Measurements from ENCODE around the gene TTC39C. TPM values are rescaled to one million over a fixed set of nuclear protein-coding genes. Genes with fewer than 3 reads are reported as not detected.

The TTC39C gene
- total and polyA plus RNA-seq, 5 experiments from 2014 or later = 36.5 to 83.3 (median 60.6) TPM

- H3K4me1 Mint-ChIP-seq = peaks cover 14 to 45% (median 33%) of the 10 kb centered on the region in 4 donors
- ATAC-seq = no peak
- H3K9me3 Mint-ChIP-seq = peaks cover 0 to 18% (median 3%) of the 10 kb centered on the region in 9 donors
- no peak for DNase-seq
- POLR2A ChIA-PET = interaction anchor here (0.6 to 2.7 kb wide), 4 partner anchors 10 to 133 kb away, joined by 3 to 9 read pairs (median 5); no protein-coding TSS in a partner anchor
- H3K27me3 Mint-ChIP-seq = no peaks in the 10 kb centered on the region
- peak overlapping the region in 1 of 10 donors; percentile 14 for H3K4me3 Mint-ChIP-seq
- H3K36me3 Mint-ChIP-seq = peaks cover 0 to 7% (median 4%) of the 10 kb centered on the region in 3 donors
- H3K27ac Mint-ChIP-seq = peak overlapping the region in 2 of 10 donors; percentile 5 to 66
Measured at GRCh38 chr18:23977103-23977502, 37.5 kb upstream of the TTC39C start.

DNA sequence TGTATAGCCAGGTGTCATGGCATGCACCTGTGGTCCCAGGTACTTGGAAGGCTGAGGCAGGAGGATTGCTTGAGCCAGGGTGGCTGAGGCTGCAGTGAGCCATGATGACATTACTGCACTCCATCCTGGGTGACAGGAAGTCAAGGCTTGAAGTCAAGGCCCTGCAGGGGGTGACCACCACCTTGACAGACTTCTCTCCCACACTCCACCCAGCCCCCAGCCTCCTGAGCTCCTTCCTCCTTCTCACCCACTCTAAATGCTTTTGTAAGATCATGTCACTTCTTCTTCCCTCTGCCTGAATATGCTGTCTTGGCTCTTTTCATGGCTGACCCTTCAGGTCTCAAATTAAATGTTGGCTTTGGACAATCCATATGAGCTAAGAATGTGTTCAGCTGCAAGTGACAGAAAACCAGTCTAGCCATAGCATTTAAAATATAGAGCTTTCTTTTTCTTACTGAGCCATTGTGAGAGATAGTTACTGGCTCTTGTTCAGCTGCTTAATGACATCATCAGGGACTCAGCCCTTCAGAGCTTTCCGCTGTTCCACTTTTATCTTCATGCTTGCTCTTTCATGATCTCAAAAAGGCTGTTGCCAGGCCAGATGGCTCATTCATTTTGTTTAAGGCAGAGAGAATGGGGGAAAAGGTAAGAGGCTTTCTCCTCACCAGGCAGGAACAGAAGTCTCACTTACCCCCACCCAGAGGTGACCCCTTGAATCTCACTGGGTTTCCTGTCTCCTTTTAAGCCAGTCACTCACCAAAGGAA, 36.7 kb upstream of the TTC39C start:
- DNase-seq (peak in 7 of 10 donors; percentile 25 to 69 (median 32)), ATAC-seq (peak; percentile 97 to 98)
- peaks cover 0 to 7% (median 4%) of the 10 kb centered on the region in 3 donors for H3K36me3 Mint-ChIP-seq
- POLR2A ChIA-PET = interaction anchor here (0.6 to 2.7 kb wide), 5 partner anchors 11 to 133 kb away, joined by 3 to 9 read pairs (median 4); no protein-coding TSS in a partner anchor
- peaks cover 15 to 37% (median 28%) of the 10 kb centered on the region in 4 donors for H3K4me1 Mint-ChIP-seq
- no peaks in the 10 kb centered on the region for H3K27me3 Mint-ChIP-seq
- H3K27ac Mint-ChIP-seq = peak overlapping the region; percentile 37 to 87 (median 78)
- peaks cover 0 to 18% (median 3%) of the 10 kb centered on the region in 9 donors for H3K9me3 Mint-ChIP-seq
- peak overlapping the region in 7 of 10 donors; percentile 9 to 61 (median 38) for H3K4me3 Mint-ChIP-seq

DNA sequence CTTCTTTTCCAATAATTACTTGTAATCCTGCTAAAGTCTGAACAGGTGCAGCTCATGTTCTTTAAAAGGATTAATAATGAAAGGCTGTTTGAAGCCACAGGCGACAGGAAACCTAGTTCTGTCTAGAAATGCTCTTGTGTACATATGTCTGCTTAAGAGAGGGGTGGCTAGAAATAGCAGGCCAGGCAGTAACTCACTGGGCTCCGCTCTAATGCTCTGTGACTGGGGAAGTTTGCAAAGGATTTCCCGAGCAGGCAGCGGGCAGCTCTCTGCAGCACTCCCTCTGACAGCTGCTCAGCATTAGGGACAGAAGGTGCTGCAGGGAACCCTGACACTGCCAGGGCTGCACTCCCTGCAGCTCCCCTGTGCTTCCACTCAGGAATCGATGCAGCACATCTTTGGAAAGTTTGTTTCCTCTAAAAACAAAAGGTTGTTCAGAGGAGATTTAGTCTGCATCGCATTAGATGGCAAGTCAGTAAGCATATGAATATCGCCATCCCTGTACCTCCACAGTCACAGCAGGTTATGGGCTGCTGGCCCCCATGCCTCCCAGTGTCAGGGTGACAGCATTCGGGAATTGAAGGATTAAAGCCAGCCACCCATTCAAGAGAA, 33.1 kb upstream of the TTC39C start:
- peak overlapping the region in 5 of 10 donors; percentile 3 to 31 (median 15) for H3K27ac Mint-ChIP-seq
- H3K4me3 Mint-ChIP-seq = no peak overlapping the region
- no peaks in the 10 kb centered on the region for H3K27me3 Mint-ChIP-seq
- DNase-seq = no peak
- peaks cover 13 to 34% (median 28%) of the 10 kb centered on the region in 4 donors for H3K4me1 Mint-ChIP-seq
- peaks cover 0 to 15% (median 3%) of the 10 kb centered on the region in 9 donors for H3K9me3 Mint-ChIP-seq
- POLR2A ChIA-PET = interaction anchor here (1.1 kb wide), 1 partner anchor 10 kb away, joined by 4 read pairs; no protein-coding TSS in a partner anchor
- peaks cover 0 to 6% (median 4%) of the 10 kb centered on the region in 3 donors for H3K36me3 Mint-ChIP-seq
- ATAC-seq = no peak

GRCh38 chr18:23982155-23983079, 32.1 kb upstream of the TTC39C start:
- H3K36me3 Mint-ChIP-seq = no peaks in the 10 kb centered on the region
- H3K4me3 Mint-ChIP-seq = no peak overlapping the region
- POLR2A ChIA-PET = no interaction called here
- peaks cover 16 to 33% (median 24%) of the 10 kb centered on the region in 4 donors for H3K4me1 Mint-ChIP-seq
- H3K27me3 Mint-ChIP-seq = no peaks in the 10 kb centered on the region
- peaks cover 0 to 6% (median 0%) of the 10 kb centered on the region in 9 donors for H3K9me3 Mint-ChIP-seq
- no peak for ATAC-seq
- peak overlapping the region in 4 of 10 donors; percentile 9 to 65 (median 24) for H3K27ac Mint-ChIP-seq
- no peak for DNase-seq

- Mint-ChIP-seq H3K9me3 (peaks cover 0 to 2% (median 0%) of the 10 kb centered on the region in 9 donors), H3K4me3 (no peak overlapping the region), H3K27me3 (no peaks in the 10 kb centered on the region), H3K4me1 (peaks cover 14 to 30% (median 23%) of the 10 kb centered on the region in 4 donors), H3K36me3 (no peaks in the 10 kb centered on the region), H3K27ac (peak overlapping the region in 2 of 10 donors; percentile 30 to 65)
- no peak for ATAC-seq
- no peak for DNase-seq
- POLR2A ChIA-PET = no interaction called here
Measured at GRCh38 chr18:23983112-23983511, 31.4 kb upstream of the TTC39C start.

DNA sequence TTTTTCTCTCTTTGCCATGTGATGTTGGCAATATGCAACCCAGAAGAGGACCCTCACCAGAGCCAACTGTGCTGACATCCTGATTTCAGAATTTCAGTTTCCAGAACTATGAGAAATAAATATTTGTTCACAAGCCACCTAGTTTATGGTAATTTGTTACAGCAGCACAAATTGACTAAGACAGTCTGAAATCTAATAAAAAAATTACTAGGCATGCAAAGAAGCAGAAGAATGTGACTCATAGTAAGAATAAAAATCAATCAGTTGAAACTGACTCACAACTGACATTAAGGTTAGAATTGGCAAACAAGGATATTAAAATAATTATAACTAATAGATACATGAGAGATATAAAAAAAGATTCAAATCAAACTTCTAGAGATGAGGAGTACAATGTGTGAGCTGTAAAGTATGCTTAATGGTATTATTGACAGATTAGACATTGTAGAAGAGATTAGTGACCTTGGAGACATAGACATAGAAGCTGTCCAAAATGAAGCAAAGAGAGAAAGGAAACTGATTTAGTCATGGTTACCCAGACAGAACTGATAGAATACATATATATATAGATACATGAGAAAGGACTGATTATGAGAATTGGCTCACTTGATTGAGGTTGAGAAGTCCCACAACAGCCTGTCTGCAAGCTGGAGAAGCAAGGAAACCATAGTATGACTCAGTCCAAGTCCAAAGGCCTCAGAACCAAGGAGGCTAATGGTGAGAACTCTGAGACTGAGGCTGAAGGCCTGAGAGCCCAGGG, 27.8 kb upstream of the TTC39C start:
- Mint-ChIP-seq H3K9me3 (peaks cover 0 to 2% (median 0%) of the 10 kb centered on the region in 9 donors), H3K27ac (peak overlapping the region in 2 of 10 donors; percentile 19 to 44), H3K4me1 (peaks cover 16 to 38% (median 27%) of the 10 kb centered on the region in 4 donors), H3K27me3 (no peaks in the 10 kb centered on the region), H3K4me3 (no peak overlapping the region), H3K36me3 (no peaks in the 10 kb centered on the region)
- DNase-seq (no peak), ATAC-seq (no peak)
- POLR2A ChIA-PET = interaction anchor here (1.3 kb wide), 1 partner anchor 20 kb away, joined by 3 read pairs; no protein-coding TSS in a partner anchor

- H3K27ac Mint-ChIP-seq = peak overlapping the region in 9 of 10 donors; percentile 76 to 94 (median 86)
- POLR2A ChIA-PET = interaction anchor here (0.8 to 4.1 kb wide), 5 partner anchors 10 to 24 kb away, joined by 3 to 19 read pairs (median 5); partner anchors contain the start of gene TTC39C
Measured at GRCh38 chr18:23990474-23991410, 23.8 kb upstream of the TTC39C start.

GRCh38 chr18:23992089-23992940, 22.2 kb upstream of the TTC39C start:
- DNase-seq (peak; percentile 27 to 86 (median 60)), ATAC-seq (peak; percentile 94 to 98)
- peaks cover 0 to 2% (median 0%) of the 10 kb centered on the region in 9 donors for H3K9me3 Mint-ChIP-seq
- H3K4me3 Mint-ChIP-seq = peak overlapping the region; percentile 49 to 82 (median 63)
- POLR2A ChIA-PET = interaction anchor here (0.7 to 4.1 kb wide), 7 partner anchors 12 to 72 kb away, joined by 3 to 19 read pairs (median 6); partner anchors contain the start of gene TTC39C
- no peaks in the 10 kb centered on the region for H3K27me3 Mint-ChIP-seq
- H3K36me3 Mint-ChIP-seq = no peaks in the 10 kb centered on the region
- H3K27ac Mint-ChIP-seq = peak overlapping the region; percentile 77 to 98 (median 96)
- H3K4me1 Mint-ChIP-seq = peaks cover 9 to 57% (median 54%) of the 10 kb centered on the region in 4 donors

More at GRCh38 chr18:23990474-23991410, 23.8 kb upstream of the TTC39C start:
- DNase-seq = no peak
- ATAC-seq = no peak
- Mint-ChIP-seq H3K27me3 (no peaks in the 10 kb centered on the region), H3K4me3 (no peak overlapping the region), H3K36me3 (no peaks in the 10 kb centered on the region), H3K4me1 (peaks cover 12 to 62% (median 51%) of the 10 kb centered on the region in 4 donors), H3K9me3 (peaks cover 0 to 2% (median 0%) of the 10 kb centered on the region in 9 donors)

- Mint-ChIP-seq H3K36me3 (no peaks in the 10 kb centered on the region), H3K27me3 (no peaks in the 10 kb centered on the region), H3K4me3 (peak overlapping the region; percentile 49 to 82 (median 63)), H3K4me1 (peaks cover 7 to 57% (median 49%) of the 10 kb centered on the region in 4 donors), H3K9me3 (peaks cover 0 to 1% (median 0%) of the 10 kb centered on the region in 9 donors), H3K27ac (peak overlapping the region; percentile 77 to 98 (median 96))
- ATAC-seq = peak in 1 of 2 donors; percentile 65
- no peak for DNase-seq
- POLR2A ChIA-PET = interaction anchor here (0.7 to 4.1 kb wide), 6 partner anchors 18 to 71 kb away, joined by 3 to 19 read pairs (median 6); partner anchors contain the start of gene TTC39C
Measured at GRCh38 chr18:23992941-23993280, 21.6 kb upstream of the TTC39C start.
